Measurements from ENCODE around the gene KCNMA1. TPM values are rescaled to one million over a fixed set of nuclear protein-coding genes. Genes with fewer than 3 reads are reported as not detected.

Gene KCNMA1
- total RNA-seq, 1 experiment from 2014 or later, result 1.8 TPM

GRCh38 chr10:77191324-77192049 lies 446.1 kb downstream of the KCNMA1 start:
- Histone ChIP-seq H3K36me3 (no peaks in the 10 kb centered on the region), H3K4me1 (replicated peaks) (peaks cover 14% of the 10 kb centered on the region), H3K27me3 (replicated peaks) (no peaks in the 10 kb centered on the region), H3K9me3 (replicated peaks) (no peaks in the 10 kb centered on the region), H3K27ac (no peak overlapping the region), H3K4me3 (no peak overlapping the region)
- DNase-seq (ENCODE audit: low read depth in 1 of 2, low spot score in 2 of 2), result no peak

- Histone ChIP-seq H3K4me3 (no peak overlapping the region), H3K36me3 (no peaks in the 10 kb centered on the region), H3K27ac (no peak overlapping the region), H3K27me3 (replicated peaks) (no peaks in the 10 kb centered on the region), H3K4me1 (replicated peaks) (peaks cover 10% of the 10 kb centered on the region), H3K9me3 (replicated peaks) (no peaks in the 10 kb centered on the region)
- no peak for DNase-seq (ENCODE audit: low read depth in 1 of 2, low spot score in 2 of 2)
These were observed 447.3 kb downstream of the KCNMA1 start for GRCh38 chr10:77190291-77190690.

GRCh38 chr10:77189520-77189919 lies 448.1 kb downstream of the KCNMA1 start:
- no peaks in the 10 kb centered on the region for H3K27me3 ChIP-seq (replicated peaks)
- no peak overlapping the region for H3K4me3 ChIP-seq
- H3K9me3 ChIP-seq (replicated peaks), result no peaks in the 10 kb centered on the region
- no peak for DNase-seq (ENCODE audit: low read depth in 1 of 2, low spot score in 2 of 2)
- H3K4me1 ChIP-seq (replicated peaks), result peaks cover 2% of the 10 kb centered on the region
- H3K27ac ChIP-seq, result no peak overlapping the region
- H3K36me3 ChIP-seq, result no peaks in the 10 kb centered on the region

GRCh38 chr10:77189075-77189474 lies 448.5 kb downstream of the KCNMA1 start:
- Histone ChIP-seq H3K9me3 (replicated peaks) (no peaks in the 10 kb centered on the region), H3K27ac (no peak overlapping the region)
- no peak for DNase-seq (ENCODE audit: low read depth in 1 of 2, low spot score in 2 of 2)

GRCh38 chr10:77188521-77188920 lies 449.1 kb downstream of the KCNMA1 start:
- Histone ChIP-seq H3K36me3 (no peaks in the 10 kb centered on the region), H3K4me3 (no peak overlapping the region), H3K27me3 (replicated peaks) (no peaks in the 10 kb centered on the region), H3K9me3 (replicated peaks) (no peaks in the 10 kb centered on the region), H3K4me1 (replicated peaks) (no peaks in the 10 kb centered on the region; the same call in 1 of the 2 replicates), H3K27ac (no peak overlapping the region)
- no peak for DNase-seq (ENCODE audit: low read depth in 1 of 2, low spot score in 2 of 2)

More at GRCh38 chr10:77189075-77189474, 448.5 kb downstream of the KCNMA1 start:
- Histone ChIP-seq H3K36me3 (no peaks in the 10 kb centered on the region), H3K4me1 (replicated peaks) (no peaks in the 10 kb centered on the region; the same call in 1 of the 2 replicates), H3K27me3 (replicated peaks) (no peaks in the 10 kb centered on the region), H3K4me3 (no peak overlapping the region)

- Histone ChIP-seq H3K27me3 (replicated peaks) (no peaks in the 10 kb centered on the region), H3K9me3 (replicated peaks) (no peaks in the 10 kb centered on the region), H3K4me3 (no peak overlapping the region), H3K27ac (no peak overlapping the region), H3K4me1 (replicated peaks) (no peaks in the 10 kb centered on the region; the same call in 1 of the 2 replicates), H3K36me3 (no peaks in the 10 kb centered on the region)
- no peak for DNase-seq (ENCODE audit: low read depth in 1 of 2, low spot score in 2 of 2)
These were observed 449.6 kb downstream of the KCNMA1 start for GRCh38 chr10:77188000-77188395.

GRCh38 chr10:77187376-77187999 lies 450.1 kb downstream of the KCNMA1 start:
- no peaks in the 10 kb centered on the region; the same call in 1 of the 2 replicates for H3K4me1 ChIP-seq (replicated peaks)
- no peaks in the 10 kb centered on the region for H3K27me3 ChIP-seq (replicated peaks)
- H3K27ac ChIP-seq, result no peak overlapping the region
- no peak overlapping the region for H3K4me3 ChIP-seq
- H3K36me3 ChIP-seq, result no peaks in the 10 kb centered on the region
- no peak for DNase-seq (ENCODE audit: low read depth in 1 of 2, low spot score in 2 of 2)
- no peaks in the 10 kb centered on the region for H3K9me3 ChIP-seq (replicated peaks)

GRCh38 chr10:77186936-77187335 lies 450.7 kb downstream of the KCNMA1 start:
- Histone ChIP-seq H3K27me3 (replicated peaks) (no peaks in the 10 kb centered on the region), H3K9me3 (replicated peaks) (no peaks in the 10 kb centered on the region), H3K36me3 (no peaks in the 10 kb centered on the region), H3K4me1 (replicated peaks) (no peaks in the 10 kb centered on the region; the same call in 1 of the 2 replicates), H3K27ac (no peak overlapping the region), H3K4me3 (no peak overlapping the region)
- DNase-seq (ENCODE audit: low read depth in 1 of 2, low spot score in 2 of 2), result no peak

- Histone ChIP-seq H3K4me1 (replicated peaks) (no peaks in the 10 kb centered on the region; the same call in 1 of the 2 replicates), H3K27me3 (replicated peaks) (no peaks in the 10 kb centered on the region), H3K9me3 (replicated peaks) (no peaks in the 10 kb centered on the region), H3K36me3 (no peaks in the 10 kb centered on the region), H3K27ac (no peak overlapping the region), H3K4me3 (no peak overlapping the region)
- no peak for DNase-seq (ENCODE audit: low read depth in 1 of 2, low spot score in 2 of 2)
These were observed 451.9 kb downstream of the KCNMA1 start for GRCh38 chr10:77185696-77186095.

GRCh38 chr10:77182803-77183202 lies 454.8 kb downstream of the KCNMA1 start:
- Histone ChIP-seq H3K9me3 (replicated peaks) (no peaks in the 10 kb centered on the region), H3K4me3 (no peak overlapping the region), H3K4me1 (replicated peaks) (peaks cover 10% of the 10 kb centered on the region), H3K27me3 (replicated peaks) (no peaks in the 10 kb centered on the region), H3K27ac (no peak overlapping the region), H3K36me3 (no peaks in the 10 kb centered on the region)
- DNase-seq (ENCODE audit: low read depth in 1 of 2, low spot score in 2 of 2), result no peak

GRCh38 chr10:77180794-77181193 lies 456.8 kb downstream of the KCNMA1 start:
- H3K36me3 ChIP-seq, result no peaks in the 10 kb centered on the region
- H3K27ac ChIP-seq, result no peak overlapping the region
- no peaks in the 10 kb centered on the region for H3K27me3 ChIP-seq (replicated peaks)
- peaks cover 10% of the 10 kb centered on the region for H3K4me1 ChIP-seq (replicated peaks)
- H3K9me3 ChIP-seq (replicated peaks), result no peaks in the 10 kb centered on the region
- no peak overlapping the region for H3K4me3 ChIP-seq
- DNase-seq (ENCODE audit: low read depth in 1 of 2, low spot score in 2 of 2), result no peak

GRCh38 chr10:77180104-77180503 lies 457.5 kb downstream of the KCNMA1 start:
- no peak for DNase-seq (ENCODE audit: low read depth in 1 of 2, low spot score in 2 of 2)
- Histone ChIP-seq H3K36me3 (no peaks in the 10 kb centered on the region), H3K27me3 (replicated peaks) (no peaks in the 10 kb centered on the region), H3K9me3 (replicated peaks) (no peaks in the 10 kb centered on the region), H3K4me3 (no peak overlapping the region), H3K4me1 (replicated peaks) (peaks cover 10% of the 10 kb centered on the region), H3K27ac (no peak overlapping the region)

- Histone ChIP-seq H3K36me3 (no peaks in the 10 kb centered on the region), H3K4me3 (no peak overlapping the region), H3K27ac (no peak overlapping the region)
These were observed 458.5 kb downstream of the KCNMA1 start for GRCh38 chr10:77179015-77179695.

GRCh38 chr10:77177589-77177988 lies 460.0 kb downstream of the KCNMA1 start:
- H3K9me3 ChIP-seq (replicated peaks), result no peaks in the 10 kb centered on the region
- no peaks in the 10 kb centered on the region for H3K27me3 ChIP-seq (replicated peaks)
- no peak for DNase-seq (ENCODE audit: low read depth in 1 of 2, low spot score in 2 of 2)
- H3K4me3 ChIP-seq, result no peak overlapping the region
- no peaks in the 10 kb centered on the region for H3K36me3 ChIP-seq
- peaks cover 10% of the 10 kb centered on the region for H3K4me1 ChIP-seq (replicated peaks)
- H3K27ac ChIP-seq, result no peak overlapping the region

More at GRCh38 chr10:77179015-77179695, 458.5 kb downstream of the KCNMA1 start:
- H3K27me3 ChIP-seq (replicated peaks), result no peaks in the 10 kb centered on the region
- H3K4me1 ChIP-seq (replicated peaks), result peaks cover 10% of the 10 kb centered on the region
- H3K9me3 ChIP-seq (replicated peaks), result no peaks in the 10 kb centered on the region
- peak; percentile 59 to 68 for DNase-seq (ENCODE audit: low read depth in 1 of 2, low spot score in 2 of 2)

Data from SJSA1 (cell line).